B cell (primary cell): ENCODE results near the gene ISG15. TPM values are rescaled to one million over a fixed set of nuclear protein-coding genes. Genes with fewer than 3 reads are reported as not detected.

Experiments
- ATAC-seq: fragments of 200-7000 bp; cut with Tn5 transposase; one replicate; pipeline ENCODE4 v1.10.0; 2021; ENCODE audit warnings: low read depth, mild to moderate bottlenecking, moderate number of reproducible peaks, moderate library complexity
- CTCF ChIA-PET: fragments of 350-600 bp; sonication (Branson Sonifier 250); formaldehyde crosslinking; loops from one replicate; lab custom pipeline; 2021; ENCODE audit warnings: antibody characterized with exemption, inconsistent platforms; lab: Charles Lee
- POLR2A ChIA-PET: fragments of 350-600 bp; sonication (Branson Sonifier 250); formaldehyde crosslinking; loops from one replicate; lab custom pipeline; 2021; ENCODE audit warnings: antibody characterized with exemption; lab: Charles Lee
- DNase-seq: peaks from one replicate; pipeline ENCODE4 v3.0.0; 2013
- H2AFZ ChIP-seq: 2 replicates; pipeline ENCODE4 v1.6.1; 2012; ENCODE audit warnings: mild to moderate bottlenecking, low read depth, low read length; ENCODE audit not compliant: insufficient read depth, poor library complexity, severe bottlenecking
- H3K27ac ChIP-seq, 2 donors: 1 replicate in 1 of 2; 2 replicates in 1 of 2; pipeline ENCODE4 v1.5.1; 2012 to 2013; ENCODE audit warnings: low read length in 2 of 2, mild to moderate bottlenecking in 2 of 2, moderate library complexity in 1 of 2
- H3K27me3 ChIP-seq, 4 experiments: fragments of 200-600 bp in 1 of 4; sonication (generic) in 1 of 4; replicated peaks in 1 of 4; 1 replicate in 2 of 4; 2 replicates in 2 of 4; pipeline versions ENCODE4 v1.6.1 to v1.7.0; 2013 to 2016; ENCODE audit warnings: low read length in 3 of 4, mild to moderate bottlenecking in 2 of 4, mixed read lengths in 1 of 4, moderate library complexity in 1 of 4; ENCODE audit not compliant: insufficient read depth in 4 of 4, control insufficient read depth in 3 of 4; ENCODE audit errors: control extremely low read depth in 1 of 4
- H3K36me3 ChIP-seq, 2 experiments: replicated peaks in 1 of 2; 1 replicate in 1 of 2; 2 replicates in 1 of 2; pipeline versions ENCODE4 v1.6.1 to v1.7.1; 2013; ENCODE audit warnings: low read length in 1 of 2; ENCODE audit not compliant: insufficient read depth in 2 of 2, control insufficient read depth in 1 of 2; ENCODE audit errors: control extremely low read depth in 1 of 2, extremely low read depth in 1 of 2
- H3K4me1 ChIP-seq, 2 donors: fragments of 200-600 bp in 1 of 2; sonication (generic) in 1 of 2; 1 replicate in 1 of 2; 2 replicates in 1 of 2; pipeline versions ENCODE4 v1.5.1 to v1.6.1; 2013 to 2017; ENCODE audit warnings: low read length in 2 of 2; ENCODE audit not compliant: control insufficient read depth in 2 of 2, insufficient read depth in 2 of 2
- H3K4me2 ChIP-seq: replicated peaks from 2 replicates; pipeline ENCODE3; 2012; ENCODE audit warnings: mild to moderate bottlenecking, low read depth, low read length; ENCODE audit not compliant: poor library complexity, severe bottlenecking
- H3K4me3 ChIP-seq, 5 experiments: fragments of 200-600 bp in 1 of 5; sonication (generic) in 1 of 5; 1 replicate in 3 of 5; 2 replicates in 2 of 5; pipeline versions ENCODE4 v1.5.1 to v1.7.0; 2011 to 2016; ENCODE audit warnings: low read length in 4 of 5, mild to moderate bottlenecking in 4 of 5, low read depth in 2 of 5, control low read depth in 1 of 5, moderate library complexity in 1 of 5; ENCODE audit not compliant: insufficient read depth in 1 of 5; ENCODE audit errors: control extremely low read depth in 1 of 5, extremely low read depth in 1 of 5
- H3K79me2 ChIP-seq: fragments of 200-600 bp; sonication (generic); one replicate; pipeline ENCODE4 v1.6.0; 2016; ENCODE audit warnings: low read length; ENCODE audit not compliant: control insufficient read depth, insufficient read depth
- H3K9ac ChIP-seq: fragments of 200-600 bp; sonication (generic); 2 replicates; pipeline ENCODE4 v1.6.1; 2017; ENCODE audit warnings: mild to moderate bottlenecking, low read length, moderate library complexity
- H3K9me3 ChIP-seq, 3 donors: one replicate each; pipeline versions ENCODE4 v1.6.1 to v1.7.1; 2013; ENCODE audit warnings: low read length in 2 of 3; ENCODE audit not compliant: control insufficient read depth in 2 of 3, insufficient read depth in 1 of 3; ENCODE audit errors: control extremely low read depth in 1 of 3
- H4K20me1 ChIP-seq: 2 replicates; pipeline ENCODE4 v1.6.0; 2012; ENCODE audit warnings: mild to moderate bottlenecking, low read length; ENCODE audit not compliant: insufficient read depth, control insufficient read depth, poor library complexity, severe bottlenecking
- H3K27ac Mint-ChIP-seq: one replicate; pipeline ENCODE4 v1.8.0; 2021; ENCODE audit warnings: mixed read lengths
- H3K27me3 Mint-ChIP-seq: one replicate; pipeline ENCODE4 v1.8.0; 2021; ENCODE audit warnings: mixed read lengths
- H3K4me1 Mint-ChIP-seq: one replicate; pipeline ENCODE4 v1.8.0; 2021; ENCODE audit warnings: mixed read lengths
- H3K4me3 Mint-ChIP-seq: one replicate; pipeline ENCODE4 v1.8.0; 2021; ENCODE audit warnings: mixed read lengths
- H3K9me3 Mint-ChIP-seq: one replicate; pipeline ENCODE4 v1.8.0; 2022; ENCODE audit warnings: mixed read lengths; ENCODE audit not compliant: insufficient read depth
- EZH2 ChIP-seq: IDR thresholded peaks from 2 replicates; pipeline ENCODE4 v1.6.1; 2012; ENCODE audit warnings: borderline replicate concordance, low read depth, mild to moderate bottlenecking, moderate library complexity, low read length; ENCODE audit not compliant: insufficient read depth, poor library complexity, severe bottlenecking
- WGBS: methylation state at CpG from one replicate; pipeline ENCODE4 v1.1.5; 2013; ENCODE audit warnings: missing lambda C conversion rate; ENCODE audit not compliant: insufficient coverage; 5-methylcytosine and 5-hydroxymethylcytosine counted together
- intact Hi-C: fragments of 100-400 bp; cut with micrococcal nuclease; formaldehyde crosslinking; loops from one replicate; pipeline ENCODE4 v1.10.0; 2022
- polyA plus RNA-seq: library from polyadenylated mRNA; depleted of rRNA; stranded (reverse); fragments of >200 nt; gene quantifications from 2 replicates; pipeline ENCODE4 v1.2.3, GENCODE V29; 2012
- total RNA-seq, 2 donors: library from RNA; stranded (reverse); fragments of 120-200 nt in 1 of 2; gene quantifications; 1 replicate in 1 of 2; 2 replicates in 1 of 2; pipeline versions ENCODE4 v1.2.3 to v1.2.4, GENCODE V29; 2013 to 2022
- TF ChIP-seq, protein P1 (sequence below): fragments of 200-600 bp; IDR thresholded peaks from one replicate; pipeline ENCODE4 v1.8.0; 2022; ENCODE audit warnings: antibody characterized with exemption, mild to moderate bottlenecking

Gene ISG15
- total and polyA plus RNA-seq, 2 donors (not counting 1 experiment from before 2014, with no cell fraction given), result 28.3 to 91.4 TPM

- peaks cover 6% of the 10 kb centered on the region for H3K4me1 Mint-ChIP-seq
- no peaks in the 10 kb centered on the region for H3K9me3 ChIP-seq
- peak overlapping the region; percentile 46 for H3K27ac Mint-ChIP-seq
- ChIA-PET POLR2A (no interaction called here), CTCF (no interaction called here)
- no peak for ATAC-seq
- no peak overlapping the region for H3K4me3 ChIP-seq
- H3K27me3 Mint-ChIP-seq, result peaks cover 5% of the 10 kb centered on the region
- H4K20me1 ChIP-seq, result peaks cover 1% of the 10 kb centered on the region
- H3K4me2 ChIP-seq, result no peak overlapping the region
- H3K27ac ChIP-seq, result no peak overlapping the region
- H3K79me2 ChIP-seq, result peaks cover 1% of the 10 kb centered on the region
- WGBS, result 94% methylated on average over 43 of the region's 47 CpGs
- no peak for TF ChIP-seq EZH2
- TF ChIP-seq, protein P1, sequence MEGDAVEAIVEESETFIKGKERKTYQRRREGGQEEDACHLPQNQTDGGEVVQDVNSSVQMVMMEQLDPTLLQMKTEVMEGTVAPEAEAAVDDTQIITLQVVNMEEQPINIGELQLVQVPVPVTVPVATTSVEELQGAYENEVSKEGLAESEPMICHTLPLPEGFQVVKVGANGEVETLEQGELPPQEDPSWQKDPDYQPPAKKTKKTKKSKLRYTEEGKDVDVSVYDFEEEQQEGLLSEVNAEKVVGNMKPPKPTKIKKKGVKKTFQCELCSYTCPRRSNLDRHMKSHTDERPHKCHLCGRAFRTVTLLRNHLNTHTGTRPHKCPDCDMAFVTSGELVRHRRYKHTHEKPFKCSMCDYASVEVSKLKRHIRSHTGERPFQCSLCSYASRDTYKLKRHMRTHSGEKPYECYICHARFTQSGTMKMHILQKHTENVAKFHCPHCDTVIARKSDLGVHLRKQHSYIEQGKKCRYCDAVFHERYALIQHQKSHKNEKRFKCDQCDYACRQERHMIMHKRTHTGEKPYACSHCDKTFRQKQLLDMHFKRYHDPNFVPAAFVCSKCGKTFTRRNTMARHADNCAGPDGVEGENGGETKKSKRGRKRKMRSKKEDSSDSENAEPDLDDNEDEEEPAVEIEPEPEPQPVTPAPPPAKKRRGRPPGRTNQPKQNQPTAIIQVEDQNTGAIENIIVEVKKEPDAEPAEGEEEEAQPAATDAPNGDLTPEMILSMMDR, result no peak
- H3K9ac ChIP-seq, result no peak overlapping the region
- peaks cover 22 to 30% of the 10 kb centered on the region in 2 donors for H3K4me1 ChIP-seq
- H3K4me3 Mint-ChIP-seq, result peak overlapping the region; percentile 49
- no peaks in the 10 kb centered on the region for H3K36me3 ChIP-seq
- no peaks in the 10 kb centered on the region for H3K9me3 Mint-ChIP-seq
- DNase-seq, result no peak
- H2AFZ ChIP-seq, result no peak overlapping the region
- intact Hi-C loops, result no loop called here
- peaks cover 0 to 15% (median 5%) of the 10 kb centered on the region in 4 experiments for H3K27me3 ChIP-seq
These were observed 49.4 kb upstream of the ISG15 start for GRCh38 chr1:963746-964525.
